ENCODE data around the gene STRIP2.
"Not testable (repeated sequence)": the region's sequence is repeated elsewhere in the genome, so short reads cannot be mapped to it uniquely, and the experiment has no call there.

The STRIP2 gene

DNA sequence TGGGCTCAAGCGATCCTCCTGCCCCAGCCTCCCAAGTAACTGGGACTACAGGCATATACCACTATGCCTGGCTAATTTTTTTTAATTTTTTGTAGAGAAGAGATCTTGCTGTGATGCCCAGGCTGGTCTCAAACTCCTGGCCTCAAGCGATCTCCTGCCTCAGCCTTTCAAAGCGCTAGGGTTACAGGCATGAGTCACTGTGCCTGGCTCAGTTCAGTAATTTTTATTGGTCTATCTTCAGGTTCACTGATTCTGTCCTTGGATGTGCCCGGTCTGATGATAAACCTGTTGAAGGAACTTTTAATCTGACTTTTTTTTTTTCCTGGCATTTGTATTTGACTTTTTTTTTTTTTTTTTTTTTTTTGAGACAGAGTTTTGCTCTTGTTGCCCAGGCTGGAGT is 40.1 kb upstream of the STRIP2 start:
- Histone ChIP-seq H3K27me3 (ENCODE audit: control insufficient read depth in 2 of 2, insufficient read depth in 2 of 2, low read length in 2 of 2) (no peaks in the 10 kb centered on the region), H3K9ac (ENCODE audit: low read depth in 1 of 2, low read length in 2 of 2) (no peak overlapping the region), H3K27ac (ENCODE audit: low read depth in 2 of 2, low read length in 2 of 2) (no peak overlapping the region), H3K36me3 (ENCODE audit: control insufficient read depth in 2 of 2, insufficient read depth in 2 of 2, low read length in 2 of 2) (peaks cover 46 to 48% of the 10 kb centered on the region in 2 donors), H3K4me1 (ENCODE audit: control insufficient read depth in 2 of 2, insufficient read depth in 2 of 2, low read length in 2 of 2) (no peaks in the 10 kb centered on the region), H3K9me3 (ENCODE audit: control insufficient read depth in 2 of 2, low read length in 2 of 2) (no peaks in the 10 kb centered on the region), H3K4me3 (ENCODE audit: low read length in 2 of 2) (no peak overlapping the region)

DNA sequence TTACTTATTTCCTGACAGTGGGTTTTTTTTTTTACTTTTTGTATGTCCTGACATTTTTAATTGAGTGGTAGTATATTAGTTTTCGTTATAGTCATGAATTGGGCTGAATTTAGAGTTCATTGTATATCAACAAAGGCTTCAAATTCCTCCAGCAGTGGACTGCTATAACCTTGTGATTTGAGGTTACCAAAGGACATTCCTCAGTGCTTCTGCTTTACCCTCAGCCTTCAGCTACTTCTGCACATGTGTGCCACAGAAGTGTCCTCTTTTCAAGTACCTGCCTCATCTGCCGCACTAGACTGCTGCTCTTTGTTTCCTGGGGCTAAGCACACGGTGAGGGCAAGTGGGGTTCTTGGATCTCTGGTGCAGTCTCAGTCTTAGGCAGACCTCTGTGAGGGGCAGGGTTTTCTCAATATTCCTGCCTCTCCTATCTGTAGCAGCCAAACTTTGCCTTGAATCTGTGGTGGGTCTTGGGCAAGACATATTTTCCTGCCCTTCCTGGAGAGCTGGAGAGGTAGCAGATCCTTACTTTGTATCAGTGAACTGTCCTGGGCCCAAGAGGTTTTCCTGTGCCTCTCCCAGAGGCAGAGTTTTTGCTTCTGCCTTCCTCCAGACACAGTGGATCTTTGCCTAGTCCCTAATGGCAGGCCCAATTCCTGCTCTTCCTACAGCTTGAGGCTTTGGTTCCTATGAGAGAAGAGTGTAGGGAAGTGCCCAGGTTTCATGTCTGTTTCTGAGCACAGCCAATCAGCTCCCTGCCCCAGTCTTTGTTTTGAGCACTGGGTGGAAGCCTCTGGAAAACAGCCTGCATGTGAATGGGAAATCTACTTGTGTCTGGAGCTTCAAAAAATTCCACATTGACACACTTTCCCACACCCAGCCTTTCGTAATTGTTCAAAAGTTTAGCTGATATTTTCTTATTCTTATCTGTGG is 39.0 kb upstream of the STRIP2 start:
- Histone ChIP-seq H3K27ac (ENCODE audit: low read depth in 2 of 2, low read length in 2 of 2) (no peak overlapping the region), H3K9me3 (ENCODE audit: control insufficient read depth in 2 of 2, low read length in 2 of 2) (no peaks in the 10 kb centered on the region), H3K4me1 (ENCODE audit: control insufficient read depth in 2 of 2, insufficient read depth in 2 of 2, low read length in 2 of 2) (no peaks in the 10 kb centered on the region), H3K9ac (ENCODE audit: low read depth in 1 of 2, low read length in 2 of 2) (no peak overlapping the region), H3K36me3 (ENCODE audit: control insufficient read depth in 2 of 2, insufficient read depth in 2 of 2, low read length in 2 of 2) (peaks cover 42 to 44% of the 10 kb centered on the region in 2 donors), H3K27me3 (ENCODE audit: control insufficient read depth in 2 of 2, insufficient read depth in 2 of 2, low read length in 2 of 2) (no peaks in the 10 kb centered on the region), H3K4me3 (ENCODE audit: low read length in 2 of 2) (no peak overlapping the region)

DNA sequence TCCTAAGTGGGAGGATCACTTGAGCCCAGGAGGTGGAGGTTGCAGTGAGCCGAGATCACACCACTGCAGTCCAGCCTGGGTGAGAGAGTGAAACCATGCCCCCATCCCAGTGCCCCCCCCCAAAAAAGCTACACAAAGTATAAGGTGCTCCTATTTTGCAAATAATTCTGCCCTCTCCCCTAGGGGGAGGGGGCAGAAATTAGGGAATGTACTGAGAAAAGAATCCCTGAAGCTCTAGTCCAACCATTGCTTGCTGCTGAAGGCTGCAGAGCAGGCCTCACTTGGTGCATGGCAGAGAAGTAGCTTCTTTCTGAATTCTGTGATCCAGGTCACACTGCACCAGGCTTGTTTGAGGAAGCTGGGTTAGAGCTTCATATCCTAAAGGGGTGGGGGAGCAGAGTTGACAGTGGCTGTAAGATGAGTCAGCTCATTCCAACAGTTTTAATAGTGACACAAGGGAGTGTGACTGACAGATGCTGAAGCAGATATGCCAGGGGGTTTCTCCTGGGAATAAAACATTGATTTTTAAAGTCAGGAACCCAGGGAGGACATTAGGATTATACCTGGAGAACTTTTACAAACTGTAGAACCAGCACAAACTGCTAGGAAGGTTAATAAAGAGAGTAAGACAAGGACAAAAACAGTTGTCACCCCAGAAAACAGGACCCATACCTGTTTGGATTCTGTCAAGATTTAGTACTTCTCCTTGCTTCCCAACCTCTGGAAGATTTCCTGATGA is 32.8 kb upstream of the STRIP2 start:
- Histone ChIP-seq H3K27ac (ENCODE audit: low read depth in 2 of 2, low read length in 2 of 2) (no peak overlapping the region), H3K4me1 (ENCODE audit: control insufficient read depth in 2 of 2, insufficient read depth in 2 of 2, low read length in 2 of 2) (no peaks in the 10 kb centered on the region), H3K36me3 (ENCODE audit: control insufficient read depth in 2 of 2, insufficient read depth in 2 of 2, low read length in 2 of 2) (peaks cover 54 to 56% of the 10 kb centered on the region in 2 donors)

GRCh38 chr7:129401967-129402860 is 32.0 kb upstream of the STRIP2 start:
- no peaks in the 10 kb centered on the region for H3K27me3 ChIP-seq (ENCODE audit: control insufficient read depth in 2 of 2, insufficient read depth in 2 of 2, low read length in 2 of 2)
- H3K27ac ChIP-seq (ENCODE audit: low read depth in 2 of 2, low read length in 2 of 2): no peak overlapping the region
- H3K4me1 ChIP-seq (ENCODE audit: control insufficient read depth in 2 of 2, insufficient read depth in 2 of 2, low read length in 2 of 2): no peaks in the 10 kb centered on the region
- no peak overlapping the region for H3K9ac ChIP-seq (ENCODE audit: low read depth in 1 of 2, low read length in 2 of 2)
- peaks cover 57 to 64% of the 10 kb centered on the region in 2 donors for H3K36me3 ChIP-seq (ENCODE audit: control insufficient read depth in 2 of 2, insufficient read depth in 2 of 2, low read length in 2 of 2)
- H3K4me3 ChIP-seq (ENCODE audit: low read length in 2 of 2): no peak overlapping the region
- no peaks in the 10 kb centered on the region for H3K9me3 ChIP-seq (ENCODE audit: control insufficient read depth in 2 of 2, low read length in 2 of 2)

More for the DNA sequence above, 32.8 kb upstream of the STRIP2 start:
- H3K4me3 ChIP-seq (ENCODE audit: low read length in 2 of 2): no peak overlapping the region
- H3K27me3 ChIP-seq (ENCODE audit: control insufficient read depth in 2 of 2, insufficient read depth in 2 of 2, low read length in 2 of 2): no peaks in the 10 kb centered on the region
- no peak overlapping the region for H3K9ac ChIP-seq (ENCODE audit: low read depth in 1 of 2, low read length in 2 of 2)
- no peaks in the 10 kb centered on the region for H3K9me3 ChIP-seq (ENCODE audit: control insufficient read depth in 2 of 2, low read length in 2 of 2)

DNA sequence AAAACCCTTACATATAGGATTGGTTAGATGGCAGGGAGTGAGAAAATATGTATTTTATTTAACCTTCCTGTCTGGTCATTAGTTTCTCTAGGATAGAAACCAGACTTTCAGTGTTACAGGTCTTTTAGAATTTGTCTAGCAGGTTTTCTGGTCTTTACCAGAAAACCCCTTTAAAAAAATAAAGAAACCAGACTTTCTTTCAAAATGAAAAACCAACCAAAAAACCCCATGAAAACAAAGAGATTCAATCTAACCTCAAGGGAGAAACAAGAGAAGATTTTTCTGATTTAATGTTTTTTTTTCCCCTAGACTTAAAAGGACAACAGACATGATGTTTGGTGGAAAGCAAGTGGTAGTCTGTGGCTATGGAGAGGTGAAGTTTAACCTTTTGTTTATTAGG is 28.7 kb upstream of the STRIP2 start:
- Histone ChIP-seq H3K27me3 (ENCODE audit: control insufficient read depth in 2 of 2, insufficient read depth in 2 of 2, low read length in 2 of 2) (no peaks in the 10 kb centered on the region), H3K4me1 (ENCODE audit: control insufficient read depth in 2 of 2, insufficient read depth in 2 of 2, low read length in 2 of 2) (no peaks in the 10 kb centered on the region), H3K9me3 (ENCODE audit: control insufficient read depth in 2 of 2, low read length in 2 of 2) (no peaks in the 10 kb centered on the region), H3K36me3 (ENCODE audit: control insufficient read depth in 2 of 2, insufficient read depth in 2 of 2, low read length in 2 of 2) (peaks cover 70 to 76% of the 10 kb centered on the region in 2 donors), H3K4me3 (ENCODE audit: low read length in 2 of 2) (no peak overlapping the region), H3K27ac (ENCODE audit: low read depth in 2 of 2, low read length in 2 of 2) (no peak overlapping the region), H3K9ac (ENCODE audit: low read depth in 1 of 2, low read length in 2 of 2) (no peak overlapping the region)

GRCh38 chr7:129410238-129410637 is 24.0 kb upstream of the STRIP2 start:
- H3K4me3 ChIP-seq (ENCODE audit: low read length in 2 of 2); H3K4me1 ChIP-seq (ENCODE audit: control insufficient read depth in 2 of 2, insufficient read depth in 2 of 2, low read length in 2 of 2); H3K27ac ChIP-seq (ENCODE audit: low read depth in 2 of 2, low read length in 2 of 2); H3K9ac ChIP-seq (ENCODE audit: low read depth in 1 of 2, low read length in 2 of 2); H3K9me3 ChIP-seq (ENCODE audit: control insufficient read depth in 2 of 2, low read length in 2 of 2); H3K27me3 ChIP-seq (ENCODE audit: control insufficient read depth in 2 of 2, insufficient read depth in 2 of 2, low read length in 2 of 2): not testable (repeated sequence)
- peaks cover 68 to 70% of the 10 kb centered on the region in 2 donors for H3K36me3 ChIP-seq (ENCODE audit: control insufficient read depth in 2 of 2, insufficient read depth in 2 of 2, low read length in 2 of 2)

GRCh38 chr7:129412501-129412900 is 21.7 kb upstream of the STRIP2 start:
- Histone ChIP-seq H3K4me3 (ENCODE audit: low read length in 2 of 2) (no peak overlapping the region), H3K27me3 (ENCODE audit: control insufficient read depth in 2 of 2, insufficient read depth in 2 of 2, low read length in 2 of 2) (no peaks in the 10 kb centered on the region), H3K9ac (ENCODE audit: low read depth in 1 of 2, low read length in 2 of 2) (no peak overlapping the region), H3K27ac (ENCODE audit: low read depth in 2 of 2, low read length in 2 of 2) (no peak overlapping the region), H3K4me1 (ENCODE audit: control insufficient read depth in 2 of 2, insufficient read depth in 2 of 2, low read length in 2 of 2) (no peaks in the 10 kb centered on the region), H3K36me3 (ENCODE audit: control insufficient read depth in 2 of 2, insufficient read depth in 2 of 2, low read length in 2 of 2) (peaks cover 47 to 56% of the 10 kb centered on the region in 2 donors), H3K9me3 (ENCODE audit: control insufficient read depth in 2 of 2, low read length in 2 of 2) (no peaks in the 10 kb centered on the region)

- Histone ChIP-seq H3K9ac (ENCODE audit: low read depth in 1 of 2, low read length in 2 of 2) (no peak overlapping the region), H3K4me1 (ENCODE audit: control insufficient read depth in 2 of 2, insufficient read depth in 2 of 2, low read length in 2 of 2) (no peaks in the 10 kb centered on the region), H3K36me3 (ENCODE audit: control insufficient read depth in 2 of 2, insufficient read depth in 2 of 2, low read length in 2 of 2) (peaks cover 27 to 34% of the 10 kb centered on the region in 2 donors), H3K27ac (ENCODE audit: low read depth in 2 of 2, low read length in 2 of 2) (no peak overlapping the region), H3K9me3 (ENCODE audit: control insufficient read depth in 2 of 2, low read length in 2 of 2) (no peaks in the 10 kb centered on the region), H3K27me3 (ENCODE audit: control insufficient read depth in 2 of 2, insufficient read depth in 2 of 2, low read length in 2 of 2) (no peaks in the 10 kb centered on the region), H3K4me3 (ENCODE audit: low read length in 2 of 2) (no peak overlapping the region)
Observed at GRCh38 chr7:129417073-129417472, 17.2 kb upstream of the STRIP2 start.

DNA sequence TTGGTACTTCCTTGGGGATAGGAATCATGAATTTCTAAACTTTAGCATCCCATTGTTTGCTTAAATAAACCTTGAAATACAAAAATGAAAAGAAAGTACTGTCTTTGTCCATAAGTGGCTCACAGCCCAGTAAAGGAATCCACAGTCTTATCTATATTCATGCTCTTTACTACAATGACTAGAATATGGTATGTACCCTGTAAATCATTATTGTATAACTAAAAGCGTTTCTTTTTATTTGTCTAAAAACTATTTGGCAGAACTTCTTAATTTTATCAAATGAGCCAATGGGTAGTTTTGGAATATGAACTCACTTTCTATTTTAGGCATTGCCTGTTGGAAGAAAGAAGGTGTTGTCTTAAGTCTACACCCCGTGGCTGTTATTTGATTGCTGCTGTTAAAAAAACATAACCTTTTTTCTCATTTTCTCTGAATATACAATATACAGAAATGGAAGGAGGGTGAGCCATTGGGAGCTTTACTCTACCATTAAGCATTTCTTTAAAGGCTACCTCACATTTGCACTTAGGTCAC is 12.4 kb upstream of the STRIP2 start:
- Histone ChIP-seq H3K27me3 (ENCODE audit: control insufficient read depth in 2 of 2, insufficient read depth in 2 of 2, low read length in 2 of 2) (no peaks in the 10 kb centered on the region), H3K36me3 (ENCODE audit: control insufficient read depth in 2 of 2, insufficient read depth in 2 of 2, low read length in 2 of 2) (peaks cover 43 to 49% of the 10 kb centered on the region in 2 donors)

More for the DNA sequence above, 12.4 kb upstream of the STRIP2 start:
- Histone ChIP-seq H3K9me3 (ENCODE audit: control insufficient read depth in 2 of 2, low read length in 2 of 2) (no peaks in the 10 kb centered on the region), H3K4me1 (ENCODE audit: control insufficient read depth in 2 of 2, insufficient read depth in 2 of 2, low read length in 2 of 2) (no peaks in the 10 kb centered on the region), H3K4me3 (ENCODE audit: low read length in 2 of 2) (no peak overlapping the region), H3K9ac (ENCODE audit: low read depth in 1 of 2, low read length in 2 of 2) (no peak overlapping the region), H3K27ac (ENCODE audit: low read depth in 2 of 2, low read length in 2 of 2) (no peak overlapping the region)

Data from mucosa of rectum (tissue), 2 donors.